ENCODE results near the gene RETREG3. TPM values are rescaled to one million over a fixed set of nuclear protein-coding genes. Genes with fewer than 3 reads are reported as not detected.

The RETREG3 gene
- total and polyA plus RNA-seq, 2 experiments from 2014 or later, result 36.3 to 55.3 TPM

- peak; percentile 96 for DNase-seq (ENCODE audit: low spot score)
- H3K36me3 ChIP-seq (replicated peaks; ENCODE audit: insufficient read depth, low read depth), result no peaks in the 10 kb centered on the region
Observed at GRCh38 chr17:42577532-42578281, 31.5 kb downstream of the RETREG3 start, which contains the start of gene PSMC3IP. Gene PSMC3IP (minus strand): TSS chr17:42577729. CDS start chr17:42577686, 43 bp downstream.

GRCh38 chr17:42577140-42577531 is 32.0 kb downstream of the RETREG3 start:
- H3K9me2 ChIP-seq (replicated peaks; ENCODE audit: insufficient read depth), result no peaks in the 10 kb centered on the region
- H2AFZ ChIP-seq, result no peak overlapping the region
- H3K36me3 ChIP-seq (replicated peaks; ENCODE audit: insufficient read depth, low read depth), result no peaks in the 10 kb centered on the region
- no peaks in the 10 kb centered on the region for H3K9me3 ChIP-seq (ENCODE audit: low read depth)
- peak overlapping the region; percentile 3 for H3K27ac ChIP-seq
- TF ChIP-seq EZH2 (IDR thresholded peaks at IDR 0.05; ENCODE audit: borderline replicate concordance) (no peak), CTCF (IDR thresholded peaks at IDR 0.05; ENCODE audit: poor library complexity) (no peak), EZH2phosphoT487 (IDR thresholded peaks at IDR 0.05; ENCODE audit: low read depth, severe bottlenecking, unreplicated experiment) (no peak)
- no peak for DNase-seq (ENCODE audit: low spot score)
- peak overlapping the region; percentile 85 for H3K4me2 ChIP-seq
- no peaks in the 10 kb centered on the region for H4K20me1 ChIP-seq (ENCODE audit: insufficient read depth, poor library complexity, severe bottlenecking)
- peaks cover 10% of the 10 kb centered on the region for H3K79me2 ChIP-seq
- peaks cover 4% of the 10 kb centered on the region for H3K4me1 ChIP-seq (ENCODE audit: insufficient read depth)
- 13% methylated on average over 13 of the region's 18 CpGs for WGBS (ENCODE audit: low lambda C conversion rate, missing lambda C conversion rate)
- no peaks in the 10 kb centered on the region for H3K27me3 ChIP-seq
- peak overlapping the region; percentile 18 for H3K4me3 ChIP-seq

More at GRCh38 chr17:42577532-42578281, 31.5 kb downstream of the RETREG3 start, which contains the start of gene PSMC3IP:
- no peaks in the 10 kb centered on the region for H3K27me3 ChIP-seq
- WGBS (ENCODE audit: low lambda C conversion rate, missing lambda C conversion rate), result 1% methylated on average over 52 of the region's 52 CpGs
- H3K27ac ChIP-seq, result peak within 1 kb of the TSS; percentile 76
- H3K4me3 ChIP-seq, result peak within 1 kb of the TSS; percentile 46
- H3K4me2 ChIP-seq, result peak within 1 kb of the TSS; percentile 85
- no peaks in the 10 kb centered on the region for H4K20me1 ChIP-seq (ENCODE audit: insufficient read depth, poor library complexity, severe bottlenecking)
- H2AFZ ChIP-seq, result peak within 1 kb of the TSS; percentile 54
- no peaks in the 10 kb centered on the region for H3K9me2 ChIP-seq (replicated peaks; ENCODE audit: insufficient read depth)
- peaks cover 7% of the 10 kb centered on the region for H3K79me2 ChIP-seq
- peak; percentile 38 for TF ChIP-seq CTCF (IDR thresholded peaks at IDR 0.05; ENCODE audit: poor library complexity)
- no peak for TF ChIP-seq EZH2phosphoT487 (IDR thresholded peaks at IDR 0.05; ENCODE audit: low read depth, severe bottlenecking, unreplicated experiment)
- H3K4me1 ChIP-seq (ENCODE audit: insufficient read depth), result peaks cover 4% of the 10 kb centered on the region
- H3K9me3 ChIP-seq (ENCODE audit: low read depth), result no peaks in the 10 kb centered on the region

DNA sequence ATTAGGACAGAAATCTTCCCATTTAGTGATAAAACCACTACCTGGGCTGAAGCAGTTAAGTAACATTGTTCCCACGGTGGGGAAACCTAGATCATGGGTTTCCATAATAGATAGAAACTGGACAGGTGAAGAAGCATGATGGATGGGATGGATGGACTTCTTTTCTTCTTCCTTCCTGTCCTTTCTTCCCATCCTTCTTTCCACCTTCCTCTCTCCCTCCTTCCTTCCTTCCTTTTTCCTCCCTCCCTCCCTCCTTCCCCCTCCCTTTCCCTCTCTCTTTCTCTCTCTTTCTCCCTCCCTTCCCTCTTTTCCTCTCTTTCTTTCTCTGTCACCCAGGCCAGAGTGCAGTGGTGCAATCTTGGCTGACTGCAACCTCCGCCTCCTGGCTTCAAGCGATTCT is 34.7 kb downstream of the RETREG3 start:
- H3K4me1 ChIP-seq (ENCODE audit: insufficient read depth), result peaks cover 4% of the 10 kb centered on the region
- H4K20me1 ChIP-seq (ENCODE audit: insufficient read depth, poor library complexity, severe bottlenecking), result no peaks in the 10 kb centered on the region
- TF ChIP-seq EZH2 (IDR thresholded peaks at IDR 0.05; ENCODE audit: borderline replicate concordance) (no peak), CTCF (IDR thresholded peaks at IDR 0.05; ENCODE audit: poor library complexity) (no peak)
- no peak overlapping the region for H3K4me2 ChIP-seq
- no peak overlapping the region for H3K27ac ChIP-seq
- no peak overlapping the region for H2AFZ ChIP-seq
- H3K36me3 ChIP-seq (replicated peaks; ENCODE audit: insufficient read depth, low read depth), result no peaks in the 10 kb centered on the region
- 82% methylated on average over 3 of the region's 3 CpGs for WGBS (ENCODE audit: low lambda C conversion rate, missing lambda C conversion rate)
- no peak overlapping the region for H3K4me3 ChIP-seq
- DNase-seq (ENCODE audit: low spot score), result no peak
- no peaks in the 10 kb centered on the region for H3K9me2 ChIP-seq (replicated peaks; ENCODE audit: insufficient read depth)
- H3K27me3 ChIP-seq, result no peaks in the 10 kb centered on the region
- peaks cover 17% of the 10 kb centered on the region for H3K79me2 ChIP-seq
- H3K9me3 ChIP-seq (ENCODE audit: low read depth), result no peaks in the 10 kb centered on the region

Measured in hepatocyte (in vitro differentiated cells).